GM12878 (cell line): ENCODE results near the gene PET117. TPM values are rescaled to one million over a fixed set of nuclear protein-coding genes. Genes with fewer than 3 reads are reported as not detected.
A peak's percentile ranks its signal among the peaks of the same experiment; 100 is the strongest.

Source experiments
- ASH2L ChIP-seq: fragments of 300-600, 200-600 bp; sonication (generic); IDR thresholded peaks from 2 replicates; pipeline ENCODE4 v1.6.1; 2017; ENCODE audit warnings: low read depth, mild to moderate bottlenecking, borderline replicate concordance
- CHD2 ChIP-seq: IDR thresholded peaks from 2 replicates; pipeline ENCODE4 v1.6.1; 2011; ENCODE audit warnings: low read depth, low read length, improper control_type of control experiment, borderline replicate concordance
- ELK1 ChIP-seq: IDR thresholded peaks from 2 replicates; pipeline ENCODE4 v1.6.1; 2012; ENCODE audit warnings: low read depth, low read length, improper control_type of control experiment
- ESRRA ChIP-seq: IDR thresholded peaks from 2 replicates; pipeline ENCODE4 v1.6.1; 2012; ENCODE audit warnings: mild to moderate bottlenecking, low read length, improper control_type of control experiment
- FOXK2 ChIP-seq: fragments of 450-650 bp; IDR thresholded peaks from 2 replicates; pipeline ENCODE4 v1.6.1; 2017; ENCODE audit warnings: mild to moderate bottlenecking, moderate library complexity
- GABPA ChIP-seq: IDR thresholded peaks from 2 replicates; pipeline ENCODE4 v1.6.1; 2014; ENCODE audit warnings: antibody characterized with exemption, low read depth, mild to moderate bottlenecking, inconsistent platforms
- GATAD2B ChIP-seq: fragments of 450-650 bp; conservative IDR thresholded peaks from 2 replicates; pipeline ENCODE4 v1.6.1; 2017; ENCODE audit warnings: low read depth, mild to moderate bottlenecking, moderate library complexity
- HCFC1 ChIP-seq: fragments of 150-350 bp; IDR thresholded peaks from 2 replicates; pipeline ENCODE4 v1.6.1; 2014; ENCODE audit warnings: low read length
- KAT2A ChIP-seq: conservative IDR thresholded peaks from 2 replicates; pipeline ENCODE4 v1.6.1; 2011; ENCODE audit warnings: low read depth, low read length; ENCODE audit not compliant: control insufficient read depth
- KLF5 ChIP-seq: fragments of 450-650 bp; IDR thresholded peaks from 2 replicates; pipeline ENCODE4 v1.6.1; 2014; ENCODE audit warnings: mild to moderate bottlenecking; ENCODE audit not compliant: partially characterized antibody
- LARP7 ChIP-seq: fragments of 450-650 bp; IDR thresholded peaks from 2 replicates; pipeline ENCODE4 v1.6.1; 2017; ENCODE audit warnings: mild to moderate bottlenecking
- MEF2B ChIP-seq: fragments of 450-650 bp; IDR thresholded peaks from 2 replicates; pipeline ENCODE4 v1.6.1; 2018; ENCODE audit warnings: mild to moderate bottlenecking, moderate library complexity; ENCODE audit not compliant: partially characterized antibody, poor library complexity, severe bottlenecking
- MTA2 ChIP-seq: fragments of 450-650 bp; IDR thresholded peaks from 2 replicates; pipeline ENCODE4 v1.6.1; 2016; ENCODE audit warnings: low read depth, mild to moderate bottlenecking, moderate library complexity
- MXI1 ChIP-seq: fragments of 150-350 bp; IDR thresholded peaks from 2 replicates; pipeline ENCODE4 v1.6.1; 2011; ENCODE audit warnings: low read depth, mild to moderate bottlenecking, inconsistent platforms, low read length, improper control_type of control experiment
- NBN ChIP-seq: fragments of 450-650 bp; IDR thresholded peaks from 2 replicates; pipeline ENCODE4 v1.6.1; 2016
- POLR2AphosphoS5 ChIP-seq: IDR thresholded peaks from 2 replicates; pipeline ENCODE4 v1.6.1; 2011; ENCODE audit warnings: mild to moderate bottlenecking, low read length, inconsistent platforms
- RBBP5 ChIP-seq: fragments of 200-600 bp; sonication (generic); conservative IDR thresholded peaks from 2 replicates; pipeline ENCODE4 v1.6.1; 2016
- RELA ChIP-seq: fragments of 450-650 bp; IDR thresholded peaks from 2 replicates; pipeline ENCODE4 v1.8.0; 2014; ENCODE audit warnings: borderline replicate concordance; ENCODE audit not compliant: partially characterized antibody
- RELB ChIP-seq: fragments of 450-650 bp; IDR thresholded peaks from 2 replicates; pipeline ENCODE4 v1.6.1; 2017; ENCODE audit warnings: low read depth, mild to moderate bottlenecking, moderate library complexity
- STAT3 ChIP-seq: IDR thresholded peaks from 2 replicates; pipeline ENCODE4 v1.6.1; 2011; ENCODE audit warnings: low read depth, low read length, improper control_type of control experiment
- SUZ12 ChIP-seq: fragments of 200-600 bp; sonication (generic); IDR thresholded peaks from one replicate; pipeline ENCODE4 v1.6.1; 2018; ENCODE audit warnings: antibody characterized with exemption, mild to moderate bottlenecking; ENCODE audit not compliant: unreplicated experiment
- TCF7 ChIP-seq: IDR thresholded peaks from 2 replicates; pipeline ENCODE4 v1.6.1; 2014; ENCODE audit warnings: antibody characterized with exemption, borderline replicate concordance
- YY1 ChIP-seq: IDR thresholded peaks from 2 replicates; pipeline ENCODE4 v1.6.1; 2011; ENCODE audit warnings: low read depth, mild to moderate bottlenecking, low read length
- ZBED1 ChIP-seq: IDR thresholded peaks from 2 replicates; pipeline ENCODE4 v1.6.1; 2016; ENCODE audit warnings: borderline replicate concordance
- ZNF622 ChIP-seq: fragments of 450-650 bp; IDR thresholded peaks from 2 replicates; pipeline ENCODE4 v1.6.1; 2017; ENCODE audit warnings: mild to moderate bottlenecking, inconsistent platforms
- ZSCAN29 ChIP-seq: fragments of 450-650 bp; IDR thresholded peaks from 2 replicates; pipeline ENCODE4 v1.6.1; 2017; ENCODE audit warnings: mild to moderate bottlenecking, moderate library complexity
- polyA plus RNA-seq, 11 experiments: library from polyadenylated mRNA; depleted of rRNA in 4 of 11; unstranded in 6 of 11; stranded (reverse) in 5 of 11; fragments of >200 nt; fragmentation: Nextera tagmentation in 4 of 11; fragmentation: Illumina TruSeq in 1 of 11; extraction: Ambion mirVana in 4 of 11; extraction: Trizol in 1 of 11; gene quantifications; 1 replicate in 1 of 11; 2 replicates in 10 of 11; pipeline versions ENCODE4 v1.2.1 to v1.2.3, GENCODE V29; 2011 to 2016; ENCODE audit warnings: inconsistent platforms in 2 of 11, missing spikeins in 2 of 11, low read depth in 1 of 11
- total RNA-seq, 4 experiments: library from RNA; depleted of rRNA in 3 of 4; stranded (reverse); fragments of >200 nt in 3 of 4; fragmentation: Illumina TruSeq in 1 of 4; extraction: Trizol in 1 of 4; gene quantifications; 2 replicates each; pipeline versions ENCODE4 v1.2.1 to v1.2.3, GENCODE V29; 2013 to 2021
- TF ChIP-seq, protein P1 (sequence below): IDR thresholded peaks from 2 replicates; pipeline ENCODE4 v1.6.1; 2011; ENCODE audit warnings: low read depth, mild to moderate bottlenecking, low read length, moderate library complexity, borderline replicate concordance; ENCODE audit errors: extremely low read depth
- TF ChIP-seq, protein P2 (sequence below): fragments of 150-350 bp; IDR thresholded peaks from 2 replicates; pipeline ENCODE4 v1.6.1; 2014; ENCODE audit warnings: mild to moderate bottlenecking, low read depth, low read length

The PET117 gene
- total and polyA plus RNA-seq, 10 of the 15 experiments (the other 5 are each of a cell fraction or from before 2014, with no cell fraction given), result 6.0 to 20.6 (median 11.8) TPM

GRCh38 chr20:18137412-18138265 lies at the start of gene PET117, which contains the start of gene KAT14 (continued):
- TF ChIP-seq KAT2A (no peak), RELB (peak; percentile 65), FOXK2 (peak; percentile 39; the same call in 1 of the 2 replicates), GATAD2B (peak; percentile 87), LARP7 (peak; percentile 76), ELK1 (no peak), STAT3 (no peak), HCFC1 (peak; percentile 69), TCF7 (no peak), NBN (peak; percentile 60; the same call in 1 of the 2 replicates), KLF5 (peak; percentile 89), ZSCAN29 (no peak), ESRRA (no peak), RBBP5 (no peak), MEF2B (peak; percentile 38), POLR2AphosphoS5 (peak; percentile 83), MTA2 (no peak), MXI1 (peak; percentile 93), CHD2 (0 out of 2 replicates have a peak, but pooled peaks have one; percentile 38), ASH2L (no peak; the same call in 1 of the 2 replicates), ZNF622 (no peak), SUZ12 (no peak), GABPA (no peak), RELA (peak; percentile 60), YY1 (peak; percentile 89), ZBED1 (no peak)
- TF ChIP-seq, protein P1, sequence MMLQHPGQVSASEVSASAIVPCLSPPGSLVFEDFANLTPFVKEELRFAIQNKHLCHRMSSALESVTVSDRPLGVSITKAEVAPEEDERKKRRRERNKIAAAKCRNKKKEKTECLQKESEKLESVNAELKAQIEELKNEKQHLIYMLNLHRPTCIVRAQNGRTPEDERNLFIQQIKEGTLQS, result peak; percentile 53; the same call in 1 of the 2 replicates
- TF ChIP-seq, protein P2, sequence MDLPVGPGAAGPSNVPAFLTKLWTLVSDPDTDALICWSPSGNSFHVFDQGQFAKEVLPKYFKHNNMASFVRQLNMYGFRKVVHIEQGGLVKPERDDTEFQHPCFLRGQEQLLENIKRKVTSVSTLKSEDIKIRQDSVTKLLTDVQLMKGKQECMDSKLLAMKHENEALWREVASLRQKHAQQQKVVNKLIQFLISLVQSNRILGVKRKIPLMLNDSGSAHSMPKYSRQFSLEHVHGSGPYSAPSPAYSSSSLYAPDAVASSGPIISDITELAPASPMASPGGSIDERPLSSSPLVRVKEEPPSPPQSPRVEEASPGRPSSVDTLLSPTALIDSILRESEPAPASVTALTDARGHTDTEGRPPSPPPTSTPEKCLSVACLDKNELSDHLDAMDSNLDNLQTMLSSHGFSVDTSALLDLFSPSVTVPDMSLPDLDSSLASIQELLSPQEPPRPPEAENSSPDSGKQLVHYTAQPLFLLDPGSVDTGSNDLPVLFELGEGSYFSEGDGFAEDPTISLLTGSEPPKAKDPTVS, result no peak
